ENCODE data around the gene ITGAL. TPM values are rescaled to one million over a fixed set of nuclear protein-coding genes. Genes with fewer than 3 reads are reported as not detected.
"Not testable (repeated sequence)": the region's sequence is repeated elsewhere in the genome, so short reads cannot be mapped to it uniquely, and the experiment has no call there.

Gene ITGAL
- total RNA-seq, 2 donors from 2014 or later = not detected

- no peak overlapping the region for H3K27ac ChIP-seq (ENCODE audit: low read depth, low read length)
- H3K27ac Mint-ChIP-seq = no peak overlapping the region
- DNase-seq = no peak
- TF ChIP-seq CTCF (conservative IDR thresholded peaks at IDR 0.05) = no peak
- H3K9me3 Mint-ChIP-seq = no peaks in the 10 kb centered on the region
- no peaks in the 10 kb centered on the region for H3K27me3 ChIP-seq (ENCODE audit: control insufficient read depth, insufficient read depth, low read length, poor library complexity, severe bottlenecking)
- no peaks in the 10 kb centered on the region for H3K4me1 ChIP-seq (ENCODE audit: control insufficient read depth, insufficient read depth, low read length)
- peaks cover 11% of the 10 kb centered on the region for H3K36me3 Mint-ChIP-seq (ENCODE audit: low read depth)
- H3K4me1 Mint-ChIP-seq = peaks cover 8% of the 10 kb centered on the region
- H3K9me3 ChIP-seq (ENCODE audit: control insufficient read depth, low read length) = no peaks in the 10 kb centered on the region
- H3K9ac ChIP-seq (ENCODE audit: extremely low read depth, low read length, poor library complexity, severe bottlenecking) = no peak overlapping the region
- no peak overlapping the region for H3K4me3 Mint-ChIP-seq
- WGBS, 2 experiments (ENCODE audit: insufficient coverage in 1 of 2, insufficient read length in 1 of 2) = 95 to 97% methylated on average over 6 to 7 of the region's 7 CpGs
- peaks cover 11% of the 10 kb centered on the region for H3K27me3 Mint-ChIP-seq (ENCODE audit: insufficient read depth)
- H3K36me3 ChIP-seq (ENCODE audit: control insufficient read depth, insufficient read depth, low read length) = peaks cover 4% of the 10 kb centered on the region
- no peak overlapping the region for H3K4me3 ChIP-seq (ENCODE audit: low read length)
These were observed 48.9 kb downstream of the ITGAL start for GRCh38 chr16:30521476-30521872.

- H3K27me3 ChIP-seq (ENCODE audit: control insufficient read depth, insufficient read depth, low read length, poor library complexity, severe bottlenecking) = no peaks in the 10 kb centered on the region
- WGBS, 2 experiments (ENCODE audit: insufficient coverage in 1 of 2, insufficient read length in 1 of 2) = 83 to 87% methylated on average over 10 to 11 of the region's 11 CpGs
- no peak overlapping the region for H3K4me3 Mint-ChIP-seq
These were observed 49.5 kb downstream of the ITGAL start for GRCh38 chr16:30521873-30522641.

GRCh38 chr16:30522702-30523463 lies 50.3 kb downstream of the ITGAL start:
- H3K4me3 ChIP-seq (ENCODE audit: low read length); H3K9me3 Mint-ChIP-seq; H3K27ac Mint-ChIP-seq; H3K9me3 ChIP-seq (ENCODE audit: control insufficient read depth, low read length); H3K36me3 ChIP-seq (ENCODE audit: control insufficient read depth, insufficient read depth, low read length); DNase-seq; H3K27me3 Mint-ChIP-seq (ENCODE audit: insufficient read depth); H3K9ac ChIP-seq (ENCODE audit: extremely low read depth, low read length, poor library complexity, severe bottlenecking); H3K4me1 ChIP-seq (ENCODE audit: control insufficient read depth, insufficient read depth, low read length); H3K27ac ChIP-seq (ENCODE audit: low read depth, low read length); H3K27me3 ChIP-seq (ENCODE audit: control insufficient read depth, insufficient read depth, low read length, poor library complexity, severe bottlenecking); H3K4me3 Mint-ChIP-seq: not testable (repeated sequence)
- 94 to 95% methylated on average over 9 to 11 of the region's 12 CpGs for WGBS, 2 experiments (ENCODE audit: insufficient coverage in 1 of 2, insufficient read length in 1 of 2)
- H3K4me1 Mint-ChIP-seq = peaks cover 13% of the 10 kb centered on the region
- peaks cover 11% of the 10 kb centered on the region for H3K36me3 Mint-ChIP-seq (ENCODE audit: low read depth)

More at GRCh38 chr16:30521873-30522641, 49.5 kb downstream of the ITGAL start:
- Mint-ChIP-seq H3K4me1 (peaks cover 8% of the 10 kb centered on the region), H3K27me3 (ENCODE audit: insufficient read depth) (peaks cover 9% of the 10 kb centered on the region), H3K27ac (no peak overlapping the region), H3K9me3 (no peaks in the 10 kb centered on the region), H3K36me3 (ENCODE audit: low read depth) (peaks cover 11% of the 10 kb centered on the region)
- H3K4me3 ChIP-seq (ENCODE audit: low read length) = no peak overlapping the region
- no peak for DNase-seq
- no peaks in the 10 kb centered on the region for H3K4me1 ChIP-seq (ENCODE audit: control insufficient read depth, insufficient read depth, low read length)
- no peak overlapping the region for H3K9ac ChIP-seq (ENCODE audit: extremely low read depth, low read length, poor library complexity, severe bottlenecking)
- peaks cover 4% of the 10 kb centered on the region for H3K36me3 ChIP-seq (ENCODE audit: control insufficient read depth, insufficient read depth, low read length)
- TF ChIP-seq CTCF (conservative IDR thresholded peaks at IDR 0.05) = no peak
- H3K27ac ChIP-seq (ENCODE audit: low read depth, low read length) = no peak overlapping the region
- no peaks in the 10 kb centered on the region for H3K9me3 ChIP-seq (ENCODE audit: control insufficient read depth, low read length)
